Stimulated activated CD4-positive, alpha-beta T cell treated with anti-CD3 and anti-CD28 coated beads, Interleukin-15, amount 100 ng/mL, for 24 hours (primary cell): ENCODE measurements around the gene MRPL48.
"Not testable (repeated sequence)": the region's sequence is repeated elsewhere in the genome, so short reads cannot be mapped to it uniquely, and the experiment has no call there.

Source experiments
- DNase-seq: peaks from one replicate; pipeline ENCODE4 v3.0.0-alpha.2; 2020

MRPL48 gene

GRCh38 chr11:73779084-73779902, 8.4 kb upstream of the MRPL48 start:
- peak; percentile 100 for DNase-seq

GRCh38 chr11:73781303-73781702, 6.4 kb upstream of the MRPL48 start:
- no peak for DNase-seq

- DNase-seq, result no peak
Measured at GRCh38 chr11:73783483-73784020, 4.1 kb upstream of the MRPL48 start.

- DNase-seq, result no peak
Measured at GRCh38 chr11:73784080-73784634, 3.5 kb upstream of the MRPL48 start.

GRCh38 chr11:73784734-73785133, 2.9 kb upstream of the MRPL48 start:
- no peak for DNase-seq

- DNase-seq, result not testable (repeated sequence)
Measured at GRCh38 chr11:73785467-73785866, 2.2 kb upstream of the MRPL48 start.

- peak; percentile 5 for DNase-seq
Measured at GRCh38 chr11:73787051-73787642, 527 bp upstream of the MRPL48 start.

- no peak for DNase-seq
Measured at GRCh38 chr11:73789279-73789670, 1.6 kb downstream of the MRPL48 start.

- DNase-seq, result no peak
Measured at GRCh38 chr11:73792584-73792983, 4.9 kb downstream of the MRPL48 start.

GRCh38 chr11:73795925-73796632, 8.4 kb downstream of the MRPL48 start:
- no peak for DNase-seq

- DNase-seq, result no peak
Measured at GRCh38 chr11:73797457-73797856, 9.8 kb downstream of the MRPL48 start.

GRCh38 chr11:73800276-73800806, 12.7 kb downstream of the MRPL48 start:
- DNase-seq, result no peak

GRCh38 chr11:73801136-73801535, 13.5 kb downstream of the MRPL48 start:
- DNase-seq, result no peak

GRCh38 chr11:73804712-73805111, 17.0 kb downstream of the MRPL48 start:
- no peak for DNase-seq

GRCh38 chr11:73808052-73808451, 20.4 kb downstream of the MRPL48 start:
- DNase-seq, result no peak

GRCh38 chr11:73810637-73811036, 23.0 kb downstream of the MRPL48 start:
- DNase-seq, result no peak

- DNase-seq, result no peak
Measured at GRCh38 chr11:73812234-73812633, 24.6 kb downstream of the MRPL48 start.

GRCh38 chr11:73814812-73815211, 27.1 kb downstream of the MRPL48 start:
- DNase-seq, result no peak

GRCh38 chr11:73818846-73819245, 31.2 kb downstream of the MRPL48 start:
- DNase-seq, result no peak

- no peak for DNase-seq
Measured at GRCh38 chr11:73830261-73830660, 42.6 kb downstream of the MRPL48 start.

GRCh38 chr11:73833067-73833466, 45.4 kb downstream of the MRPL48 start:
- no peak for DNase-seq

- no peak for DNase-seq
Measured at GRCh38 chr11:73838443-73839122, 50.9 kb downstream of the MRPL48 start.

GRCh38 chr11:73839123-73839457, 51.4 kb downstream of the MRPL48 start:
- no peak for DNase-seq
